ENCODE data around the gene PPP1R3F.
"Not testable (repeated sequence)": the region's sequence is repeated elsewhere in the genome, so short reads cannot be mapped to it uniquely, and the experiment has no call there.

PPP1R3F gene

GRCh38 chrX:49331841-49332240 is 62.2 kb downstream of the PPP1R3F start:
- H3K4me1 ChIP-seq (ENCODE audit: control insufficient read depth, low read depth, low read length); H3K9ac ChIP-seq (ENCODE audit: low read length); H3K27me3 ChIP-seq (ENCODE audit: control insufficient read depth, insufficient read depth, low read length): not testable (repeated sequence)

More at GRCh38 chrX:49331841-49332240, 62.2 kb downstream of the PPP1R3F start:
- H3K4me3 ChIP-seq (ENCODE audit: low read length); H3K27ac ChIP-seq (ENCODE audit: low read length); H3K36me3 ChIP-seq (ENCODE audit: control insufficient read depth, low read depth, low read length); H3K9me3 ChIP-seq (ENCODE audit: control insufficient read depth, low read depth, low read length): not testable (repeated sequence)

Data from iPS-18a (cell line).